ENCODE data around the gene IL3.

DNA sequence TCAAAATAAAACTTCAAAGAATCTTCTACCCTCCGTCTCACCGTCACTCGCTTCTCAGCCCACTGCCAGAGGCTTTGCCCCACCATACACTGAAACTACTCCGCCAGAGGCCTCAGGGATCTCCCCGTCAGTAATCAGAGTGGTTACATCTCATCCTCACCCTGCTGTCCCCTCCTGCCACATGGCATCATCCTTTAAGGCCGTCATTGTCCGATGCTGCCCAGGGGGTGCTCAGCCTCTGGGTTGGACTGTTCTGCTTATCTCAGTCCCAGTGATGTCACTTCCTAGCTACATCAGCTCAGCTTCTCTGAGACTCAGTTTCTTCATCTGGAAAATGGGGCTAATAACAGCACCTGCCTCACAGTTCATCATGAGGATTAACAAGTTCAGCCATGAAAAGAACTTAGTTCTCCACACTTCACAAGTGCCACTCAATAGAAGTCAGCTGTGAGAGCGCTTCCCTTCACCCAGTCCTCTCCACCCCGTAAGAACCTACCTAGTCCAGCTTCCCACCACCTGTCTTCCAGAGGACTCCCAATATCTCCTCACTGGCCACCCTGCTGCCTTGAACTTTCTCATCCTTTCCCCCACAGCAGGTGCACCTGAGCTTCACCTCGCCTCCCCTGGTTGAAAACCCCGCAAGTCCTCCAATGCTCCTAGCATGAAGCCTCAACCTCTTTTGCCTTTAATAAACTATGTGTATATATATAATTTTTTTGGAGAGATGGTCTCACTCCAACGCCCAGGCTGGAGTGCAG lies 2.8 kb upstream of the IL3 start:
- TF ChIP-seq, protein P1, sequence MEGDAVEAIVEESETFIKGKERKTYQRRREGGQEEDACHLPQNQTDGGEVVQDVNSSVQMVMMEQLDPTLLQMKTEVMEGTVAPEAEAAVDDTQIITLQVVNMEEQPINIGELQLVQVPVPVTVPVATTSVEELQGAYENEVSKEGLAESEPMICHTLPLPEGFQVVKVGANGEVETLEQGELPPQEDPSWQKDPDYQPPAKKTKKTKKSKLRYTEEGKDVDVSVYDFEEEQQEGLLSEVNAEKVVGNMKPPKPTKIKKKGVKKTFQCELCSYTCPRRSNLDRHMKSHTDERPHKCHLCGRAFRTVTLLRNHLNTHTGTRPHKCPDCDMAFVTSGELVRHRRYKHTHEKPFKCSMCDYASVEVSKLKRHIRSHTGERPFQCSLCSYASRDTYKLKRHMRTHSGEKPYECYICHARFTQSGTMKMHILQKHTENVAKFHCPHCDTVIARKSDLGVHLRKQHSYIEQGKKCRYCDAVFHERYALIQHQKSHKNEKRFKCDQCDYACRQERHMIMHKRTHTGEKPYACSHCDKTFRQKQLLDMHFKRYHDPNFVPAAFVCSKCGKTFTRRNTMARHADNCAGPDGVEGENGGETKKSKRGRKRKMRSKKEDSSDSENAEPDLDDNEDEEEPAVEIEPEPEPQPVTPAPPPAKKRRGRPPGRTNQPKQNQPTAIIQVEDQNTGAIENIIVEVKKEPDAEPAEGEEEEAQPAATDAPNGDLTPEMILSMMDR (conservative IDR thresholded peaks at IDR 0.05; ENCODE audit: low read length) = no peak
- no peak for TF ChIP-seq EZH2phosphoT487 (IDR thresholded peaks at IDR 0.05; ENCODE audit: borderline replicate concordance)

Data from Loucy (cell line).